Colon (tissue), 2 donors: Measurements from ENCODE around the gene FAM217B.
"Not testable (repeated sequence)": the region's sequence is repeated elsewhere in the genome, so short reads cannot be mapped to it uniquely, and the experiment has no call there.

ENCODE experiments used
- FAIRE-seq: peaks from 2 replicates; lab custom pipeline; 2012; peaks lifted over from hg19 to GRCh38; lab: Jason Lieb, UNC
- donor health status: control.
- donor health status: control.

The FAM217B gene

DNA sequence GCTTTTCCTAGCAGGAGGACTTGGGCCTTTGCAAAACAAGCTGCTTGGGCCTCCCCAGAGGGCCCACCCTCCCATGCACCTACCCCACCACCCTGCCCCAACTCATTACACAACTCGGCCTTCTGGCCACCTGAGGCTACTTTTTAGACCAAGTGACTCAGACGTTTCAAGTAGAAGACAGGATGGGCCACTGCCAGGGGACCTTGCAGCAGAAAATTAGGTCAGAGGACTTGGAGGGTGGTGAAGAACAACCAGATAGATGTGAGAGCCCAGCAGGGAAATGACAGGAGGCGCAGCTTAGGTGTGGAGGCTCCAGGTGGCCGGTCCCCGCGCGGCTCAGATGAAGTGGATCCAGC lies 1.5 kb upstream of the FAM217B start:
- no peak for FAIRE-seq

DNA sequence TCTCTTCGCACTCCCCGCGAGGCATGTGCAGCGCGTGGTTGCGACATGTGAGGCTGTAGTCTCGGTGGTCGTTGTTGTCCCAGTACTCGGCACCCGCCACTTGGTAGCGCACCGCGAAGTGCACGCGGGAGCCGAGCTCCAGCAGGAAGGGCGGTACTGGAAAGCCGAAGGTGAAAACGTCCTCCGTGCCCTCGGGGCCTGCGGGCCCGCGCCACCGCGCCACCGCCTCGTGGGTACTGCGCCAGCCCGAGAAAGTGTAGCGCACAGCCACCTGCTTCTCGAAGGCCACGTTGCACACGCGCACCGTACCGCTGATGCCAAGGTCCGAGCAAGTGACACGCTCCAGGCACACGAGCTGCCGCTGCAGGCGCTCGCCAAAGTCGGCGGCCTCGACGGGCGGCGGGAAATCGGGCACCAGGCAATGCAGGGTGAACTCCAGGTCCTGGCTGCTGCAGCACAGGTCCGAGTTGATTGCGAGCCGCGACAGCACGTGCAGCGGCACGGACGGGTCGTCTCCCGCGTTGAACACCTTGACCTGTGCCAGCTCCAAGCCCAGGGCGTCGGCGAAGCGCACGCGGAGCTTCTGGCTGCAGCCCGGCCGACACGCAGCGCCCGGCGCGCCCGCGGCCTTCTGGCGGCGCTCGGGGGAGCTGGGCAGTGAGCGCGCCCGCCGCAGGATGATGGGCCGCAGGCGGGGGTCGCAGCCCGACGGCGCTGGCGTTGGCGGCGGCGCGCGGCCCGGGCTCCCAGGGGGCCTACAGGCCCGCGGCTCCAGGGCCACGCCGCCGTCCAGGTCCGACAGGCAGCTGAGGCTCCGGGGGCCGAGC lies 924 bp upstream of the FAM217B start:
- FAIRE-seq = no peak

- FAIRE-seq = no peak
Observed at GRCh38 chr20:59939879-59940128, 385 bp upstream of the FAM217B start.

DNA sequence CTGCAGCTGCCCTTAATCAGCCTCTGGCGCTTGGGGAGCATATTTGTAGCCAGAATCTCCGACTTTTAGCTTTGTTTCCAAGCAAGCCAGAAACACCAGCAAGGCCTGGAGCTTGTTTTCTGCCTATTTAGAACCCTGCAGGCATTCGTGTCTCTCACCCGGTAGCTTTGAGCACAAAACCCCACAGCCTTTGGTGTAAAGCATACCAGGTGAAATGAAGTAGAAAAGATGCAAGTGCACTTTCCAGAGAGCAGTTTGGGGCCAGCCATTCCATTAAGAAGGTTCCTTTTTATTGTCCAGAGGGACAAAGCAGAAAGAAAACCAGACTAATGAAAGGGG lies 736 bp downstream of the FAM217B start:
- no peak for FAIRE-seq

DNA sequence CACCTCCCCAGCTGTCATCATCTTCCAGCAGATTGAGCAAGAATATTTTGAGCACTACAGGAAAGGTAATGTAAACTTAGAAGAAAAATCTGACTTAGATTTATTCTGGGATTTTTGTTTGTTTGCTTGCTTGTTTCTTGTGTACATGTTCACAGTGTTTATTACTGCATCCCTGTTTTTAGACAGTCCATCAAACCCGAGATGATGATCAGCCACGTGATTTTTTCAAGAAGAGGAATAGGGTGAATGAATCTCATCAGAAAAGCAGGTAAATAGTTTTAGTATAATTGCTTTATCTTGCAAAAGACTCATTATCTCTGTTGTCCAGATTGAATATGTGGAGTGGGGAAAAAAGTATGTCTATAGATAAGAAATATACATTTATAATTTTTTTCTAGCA lies 2.1 kb downstream of the FAM217B start:
- FAIRE-seq = no peak

DNA sequence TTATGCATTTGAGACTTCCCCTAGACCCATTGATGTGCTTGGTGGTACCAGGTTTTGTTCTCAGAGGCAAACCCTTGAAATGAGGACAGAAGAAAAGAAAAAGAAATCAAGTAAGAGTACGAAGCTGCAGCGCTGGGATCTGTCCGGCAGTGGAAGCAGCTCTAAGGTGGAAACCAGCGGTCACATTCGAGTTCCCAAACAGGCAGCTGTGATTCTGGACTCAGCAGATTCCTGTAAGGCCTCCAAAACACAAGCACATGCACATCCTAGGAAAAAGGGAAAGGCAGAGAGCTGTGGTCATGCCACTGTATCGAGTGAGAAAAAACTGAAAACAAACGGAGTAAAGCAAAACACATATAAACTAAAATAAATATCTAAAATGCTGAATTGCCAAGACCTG lies 4.5 kb downstream of the FAM217B start:
- FAIRE-seq = no peak

DNA sequence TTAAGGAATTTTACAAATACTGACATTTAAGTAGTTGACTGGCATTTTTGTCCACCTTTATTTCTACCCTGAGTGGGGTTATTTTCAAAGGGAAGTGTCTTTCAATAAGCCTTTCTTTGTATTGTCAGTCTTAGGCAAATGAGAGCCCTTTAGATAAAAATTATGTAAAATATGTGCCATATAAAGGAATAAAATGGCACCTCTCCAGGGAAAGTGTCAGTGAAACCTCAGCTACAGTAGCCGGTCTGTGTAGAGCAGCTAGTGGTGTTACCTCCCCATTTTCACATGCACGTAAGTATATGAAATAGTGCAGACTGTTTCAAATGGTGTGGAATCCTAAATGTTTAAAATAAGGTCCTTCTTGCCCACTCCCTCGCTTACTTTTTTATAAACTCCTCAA lies 5.0 kb downstream of the FAM217B start:
- FAIRE-seq = no peak

- FAIRE-seq = no peak
Observed at GRCh38 chr20:59945731-59946130, 5.5 kb downstream of the FAM217B start.

DNA sequence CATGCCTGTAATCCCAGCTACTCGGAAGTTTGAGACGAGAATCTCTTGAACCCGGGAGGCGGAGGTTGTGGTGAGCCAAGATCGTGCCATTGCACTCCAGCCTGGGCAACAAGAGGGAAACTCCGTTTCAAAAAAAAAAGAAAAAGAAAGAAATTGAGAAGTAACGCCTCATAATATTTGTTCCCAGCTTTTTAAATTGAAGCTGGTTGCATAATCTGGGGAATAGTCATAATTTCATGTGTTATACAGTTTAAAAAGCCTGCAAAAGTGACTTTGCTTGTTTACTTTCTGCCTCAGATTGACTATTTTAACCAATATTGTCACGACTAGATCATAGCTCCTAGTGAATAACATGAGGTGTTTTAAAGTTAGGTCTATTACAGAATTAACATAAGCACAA lies 7.2 kb downstream of the FAM217B start:
- no peak for FAIRE-seq

- FAIRE-seq = no peak
Observed at GRCh38 chr20:59948212-59948611, 8.0 kb downstream of the FAM217B start.

DNA sequence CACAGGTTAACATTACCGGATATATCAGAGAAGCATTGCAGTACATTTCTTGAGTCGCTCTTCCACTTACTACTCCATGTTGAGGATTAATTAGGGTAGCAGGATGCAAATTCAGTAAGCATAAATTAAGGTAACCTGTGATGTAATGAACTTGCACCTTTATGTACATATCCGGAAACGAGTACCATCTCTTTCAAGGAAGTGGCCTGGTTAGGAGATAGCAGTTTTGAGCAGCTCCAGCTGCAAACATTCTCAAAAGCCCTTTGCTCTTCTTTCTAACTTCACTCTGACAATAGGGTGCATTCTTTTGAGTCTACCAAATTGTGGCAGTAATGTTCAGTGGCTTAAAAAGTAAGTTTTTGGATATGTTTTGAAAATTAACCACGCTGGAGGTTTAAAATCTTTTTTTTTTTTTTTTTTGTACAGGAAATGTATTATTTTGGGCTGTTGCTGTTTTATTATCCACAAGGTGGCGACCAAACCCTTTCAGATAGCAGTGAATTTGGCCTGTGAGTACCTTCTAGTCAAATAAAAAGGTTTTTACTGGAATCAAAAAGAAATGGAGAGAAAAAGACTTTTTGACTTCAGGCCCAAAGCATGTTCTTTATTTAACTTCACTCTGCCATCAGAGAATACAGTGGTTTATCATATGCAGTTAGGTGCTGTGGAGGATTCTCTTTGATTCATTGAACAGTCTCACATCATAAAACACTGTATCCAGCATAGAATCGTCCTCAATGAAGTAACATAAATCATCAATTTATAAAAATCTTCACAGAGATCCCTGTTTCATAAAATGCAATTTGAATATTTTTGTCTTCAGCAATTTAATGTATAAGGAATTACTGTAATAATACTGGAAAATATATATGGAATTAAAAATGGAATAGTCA lies 8.9 kb downstream of the FAM217B start:
- no peak for FAIRE-seq

GRCh38 chr20:59949911-59950310 lies 9.7 kb downstream of the FAM217B start:
- FAIRE-seq = no peak

GRCh38 chr20:59954718-59955117 lies 14.5 kb downstream of the FAM217B start:
- no peak for FAIRE-seq

DNA sequence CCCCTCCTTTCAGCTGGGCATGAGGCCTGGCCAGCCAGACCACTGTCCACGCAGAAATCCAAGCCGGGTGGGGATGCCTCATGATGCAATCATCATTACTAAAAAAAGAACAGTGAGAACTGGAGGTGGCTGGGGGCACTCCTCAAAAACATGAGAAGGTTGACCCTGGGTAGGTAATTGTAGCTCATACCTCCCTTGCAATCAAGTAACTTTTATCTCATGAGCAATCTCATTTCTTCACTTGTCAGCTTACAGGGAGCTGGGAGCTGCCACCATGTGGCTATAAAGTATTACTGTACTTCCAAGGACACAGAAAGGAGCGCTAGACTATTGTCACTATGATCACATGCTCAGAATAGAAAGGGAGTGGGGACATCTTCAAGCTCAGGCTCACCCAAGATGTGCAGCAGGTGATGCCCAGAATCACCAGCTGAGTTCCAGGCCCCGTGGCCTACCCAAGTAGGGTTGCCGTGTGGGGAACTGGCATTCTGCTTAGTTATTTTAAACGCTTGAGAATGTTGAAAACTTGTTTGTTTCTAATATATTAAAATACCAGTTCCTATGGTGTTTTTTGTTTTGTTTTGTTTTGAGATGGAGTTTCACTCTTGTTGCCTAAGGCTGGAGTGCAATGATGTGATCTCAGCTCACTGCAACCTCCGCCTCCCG lies 15.1 kb downstream of the FAM217B start:
- no peak for FAIRE-seq

GRCh38 chr20:59957568-59957967 lies 17.4 kb downstream of the FAM217B start:
- not testable (repeated sequence) for FAIRE-seq

DNA sequence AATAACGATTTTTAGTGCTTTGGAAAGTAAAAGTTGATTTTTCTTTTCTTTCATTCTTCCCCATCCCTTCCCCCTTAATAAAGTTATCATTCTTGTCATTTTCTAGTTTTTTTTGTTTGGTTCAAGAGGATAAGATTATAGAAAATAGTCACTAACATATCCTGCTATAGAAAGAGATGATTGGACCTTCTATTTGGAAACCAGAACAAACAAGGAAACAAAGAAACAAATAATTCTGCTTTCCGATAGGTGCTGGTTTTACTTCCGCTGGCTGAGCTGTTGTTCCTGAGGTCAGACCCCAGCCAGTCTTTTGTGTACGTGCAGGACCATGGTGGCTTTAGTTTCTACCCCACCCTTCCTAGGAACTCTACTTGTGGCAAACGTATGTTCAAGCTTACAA lies 17.9 kb downstream of the FAM217B start, which contains the start of gene CDH26:
Gene CDH26 (plus strand): TSS at position 301 of the 400 bp plus-strand sequence. CDS start 304 bp downstream, outside the sequence.
- FAIRE-seq = no peak

DNA sequence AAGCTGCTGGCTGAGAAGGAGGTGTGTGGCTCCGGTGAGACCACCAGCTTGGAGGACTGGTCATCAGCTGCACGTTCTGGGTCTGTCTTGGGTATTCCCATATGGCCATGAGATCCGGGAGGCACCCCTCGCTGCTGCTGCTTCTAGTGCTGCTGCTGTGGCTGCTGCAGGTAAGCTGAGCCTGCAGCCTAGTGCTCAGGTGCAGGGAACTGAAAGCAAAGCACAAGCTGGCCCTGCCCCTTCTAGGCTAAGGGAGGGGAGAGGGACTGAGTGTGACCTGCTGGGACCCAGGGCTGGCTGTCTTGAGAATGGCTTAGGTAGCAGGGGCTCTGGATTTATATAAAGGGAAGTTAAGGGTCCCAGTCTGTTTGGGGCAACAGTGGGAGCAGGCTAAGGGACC lies 18.4 kb downstream of the FAM217B start:
- no peak for FAIRE-seq

DNA sequence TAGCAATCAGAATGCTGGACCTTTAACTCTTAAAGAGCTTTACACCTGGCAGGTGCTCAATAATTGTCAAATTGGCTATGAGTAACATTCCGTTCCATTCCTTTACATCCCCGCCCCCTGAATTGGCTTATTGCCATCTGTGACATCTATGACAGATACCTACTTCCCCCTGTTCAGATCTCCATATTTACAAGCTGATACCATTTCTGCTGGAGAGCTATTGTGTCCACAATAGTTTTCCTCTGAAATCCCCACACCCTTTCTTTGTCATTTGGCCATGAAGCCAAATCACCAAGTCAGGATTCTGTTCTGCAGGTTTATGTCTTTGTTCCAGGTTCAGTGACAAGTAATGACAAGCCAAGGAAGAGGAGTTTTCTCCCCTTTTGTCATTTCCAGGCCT lies 21.2 kb downstream of the FAM217B start:
- no peak for FAIRE-seq

DNA sequence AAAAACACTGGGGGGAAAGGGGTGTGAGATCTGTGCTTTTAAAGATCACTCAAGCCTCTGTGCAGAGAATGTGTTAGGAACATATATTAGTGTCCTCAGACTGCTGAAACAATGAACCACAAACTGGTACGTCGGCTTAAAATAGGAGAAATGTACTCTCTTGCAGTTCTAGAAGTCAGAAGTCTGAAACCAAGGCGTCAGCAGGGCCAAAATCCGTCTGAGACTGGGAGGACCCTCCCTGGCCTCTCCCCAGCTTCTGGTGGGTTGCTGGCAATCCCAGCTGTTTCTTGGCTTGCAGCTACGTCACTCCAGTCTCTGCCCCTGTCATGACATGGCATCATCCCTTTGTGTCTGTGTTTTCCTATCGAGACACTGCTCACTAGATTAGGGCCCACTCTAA lies 22.0 kb downstream of the FAM217B start:
- no peak for FAIRE-seq

DNA sequence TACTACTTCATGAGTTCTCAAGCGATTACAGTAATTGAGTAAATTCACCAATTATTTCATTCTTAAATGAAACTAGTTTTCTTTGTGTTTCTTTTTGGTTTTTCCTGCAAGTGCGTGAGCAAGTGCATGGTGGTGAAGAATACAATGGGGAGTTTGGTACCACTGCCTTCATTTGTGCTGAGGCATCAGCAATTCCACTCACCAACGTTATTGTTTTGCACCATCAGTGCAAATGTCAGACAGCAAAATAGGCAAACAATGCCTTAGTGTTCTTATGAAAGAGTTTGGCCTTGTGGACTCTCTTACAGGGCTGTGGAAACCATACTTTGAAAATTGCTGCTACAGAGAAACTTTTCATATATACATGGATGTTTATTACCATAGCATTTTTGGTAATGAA lies 26.2 kb downstream of the FAM217B start:
- no peak for FAIRE-seq

GRCh38 chr20:59971428-59971827 lies 31.2 kb downstream of the FAM217B start:
- no peak for FAIRE-seq

GRCh38 chr20:59972037-59972801 lies 32.0 kb downstream of the FAM217B start:
- no peak for FAIRE-seq
